GM19438 (cell line): ENCODE measurements around the gene TTC21A.

ENCODE experiments used
- ATAC-seq: cut with Tn5 transposase; IDR thresholded peaks from one replicate; pipeline ENCODE4 v1.9.1; 2021; ENCODE audit warnings: low read depth; ENCODE audit not compliant: unreplicated experiment

Gene TTC21A

DNA sequence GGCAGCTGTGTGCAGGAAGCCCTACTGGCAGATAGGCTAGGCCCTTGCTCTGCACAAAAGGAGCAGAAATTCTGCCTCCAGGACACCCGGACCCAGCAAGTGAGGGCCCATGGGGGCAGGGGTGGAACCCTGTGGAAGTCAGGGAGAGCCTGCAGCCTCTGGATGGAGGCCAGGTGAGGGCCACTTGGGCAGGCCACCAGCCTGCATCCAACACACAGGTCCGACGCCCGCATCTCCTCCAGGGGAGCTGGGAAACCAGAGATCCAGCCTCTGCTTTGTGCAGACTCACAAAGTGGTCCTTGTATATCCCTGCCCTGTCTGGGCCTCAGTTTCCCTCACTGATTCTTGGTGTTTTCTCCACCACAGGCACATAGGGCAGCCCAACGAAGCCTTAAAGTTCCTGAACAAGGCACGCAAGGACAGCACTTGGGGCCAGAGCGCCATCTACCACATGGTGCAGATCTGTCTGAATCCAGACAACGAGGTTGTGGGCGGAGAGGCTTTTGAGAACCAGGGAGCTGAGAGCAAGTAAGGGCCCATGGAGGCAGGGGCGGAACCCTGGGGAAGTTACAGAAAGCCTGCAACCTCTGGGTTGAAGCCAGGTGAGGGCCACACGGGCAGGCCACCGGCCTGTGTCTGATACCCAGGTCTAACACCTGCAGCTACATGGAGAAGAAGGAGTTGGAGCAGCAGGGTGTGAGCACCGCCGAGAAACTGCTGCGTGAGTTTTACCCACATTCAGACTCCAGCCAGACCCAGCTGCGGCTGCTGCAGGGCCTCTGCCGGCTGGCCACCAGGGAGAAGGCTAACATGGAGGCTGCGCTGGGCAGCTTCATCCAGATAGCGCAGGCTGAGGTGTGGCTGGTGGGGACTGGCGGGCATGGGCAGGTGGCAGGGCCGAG is 29.3 kb downstream of the TTC21A start:
- ATAC-seq, result no peak

DNA sequence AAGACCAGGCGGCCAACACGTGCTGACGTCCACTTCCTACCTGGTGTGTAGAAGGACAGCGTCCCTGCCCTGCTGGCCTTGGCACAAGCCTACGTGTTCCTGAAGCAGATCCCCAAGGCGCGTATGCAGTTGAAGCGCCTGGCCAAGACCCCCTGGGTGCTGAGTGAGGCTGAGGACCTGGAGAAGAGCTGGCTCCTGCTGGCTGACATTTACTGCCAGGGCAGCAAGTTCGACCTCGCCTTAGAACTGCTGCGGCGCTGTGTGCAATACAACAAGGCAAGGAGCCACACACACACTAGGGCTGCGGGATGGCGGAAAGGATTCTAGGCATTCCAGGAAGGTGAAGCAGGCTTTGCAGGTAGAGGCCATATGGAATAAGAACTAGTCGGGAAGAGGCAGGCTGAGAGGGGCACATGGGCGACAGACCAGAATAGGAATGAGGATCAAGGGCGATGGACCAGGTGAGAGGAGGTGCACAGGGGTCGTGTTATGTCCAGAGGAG is 30.0 kb downstream of the TTC21A start:
- no peak for ATAC-seq

DNA sequence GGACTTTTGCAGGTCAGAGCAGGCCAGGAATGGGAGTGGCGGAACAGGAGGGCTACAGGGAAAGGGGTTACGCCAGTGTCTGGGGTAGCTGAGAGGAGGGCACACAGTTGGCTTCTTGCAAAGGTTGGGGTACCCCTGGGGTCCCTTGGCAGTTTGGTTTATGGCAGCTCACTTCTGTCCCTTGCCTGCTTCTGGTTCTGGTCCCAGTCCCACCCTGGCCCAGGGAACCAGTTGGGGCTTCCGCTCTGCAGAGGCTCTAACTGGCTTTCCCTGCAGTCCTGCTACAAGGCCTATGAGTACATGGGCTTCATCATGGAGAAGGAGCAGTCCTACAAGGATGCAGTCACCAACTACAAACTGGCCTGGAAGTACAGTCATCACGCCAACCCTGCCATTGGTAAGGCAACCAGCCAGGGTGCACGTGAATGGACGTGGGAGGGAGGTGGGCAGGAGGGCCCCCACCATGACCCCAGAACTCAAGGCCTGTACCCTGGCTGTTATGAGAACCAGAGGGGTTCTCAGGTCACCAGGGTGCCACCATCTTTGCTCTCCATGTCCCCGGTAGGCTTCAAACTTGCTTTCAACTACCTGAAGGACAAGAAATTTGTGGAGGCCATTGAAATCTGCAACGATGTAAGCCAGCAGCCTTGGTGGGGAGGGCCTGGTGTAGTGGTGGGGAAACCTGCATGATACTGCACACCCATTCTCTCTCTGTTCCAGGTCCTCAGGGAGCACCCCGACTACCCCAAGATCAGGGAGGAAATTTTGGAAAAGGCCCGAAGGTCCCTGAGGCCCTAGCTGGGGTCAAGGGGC is 30.7 kb downstream of the TTC21A start:
- no peak for ATAC-seq

DNA sequence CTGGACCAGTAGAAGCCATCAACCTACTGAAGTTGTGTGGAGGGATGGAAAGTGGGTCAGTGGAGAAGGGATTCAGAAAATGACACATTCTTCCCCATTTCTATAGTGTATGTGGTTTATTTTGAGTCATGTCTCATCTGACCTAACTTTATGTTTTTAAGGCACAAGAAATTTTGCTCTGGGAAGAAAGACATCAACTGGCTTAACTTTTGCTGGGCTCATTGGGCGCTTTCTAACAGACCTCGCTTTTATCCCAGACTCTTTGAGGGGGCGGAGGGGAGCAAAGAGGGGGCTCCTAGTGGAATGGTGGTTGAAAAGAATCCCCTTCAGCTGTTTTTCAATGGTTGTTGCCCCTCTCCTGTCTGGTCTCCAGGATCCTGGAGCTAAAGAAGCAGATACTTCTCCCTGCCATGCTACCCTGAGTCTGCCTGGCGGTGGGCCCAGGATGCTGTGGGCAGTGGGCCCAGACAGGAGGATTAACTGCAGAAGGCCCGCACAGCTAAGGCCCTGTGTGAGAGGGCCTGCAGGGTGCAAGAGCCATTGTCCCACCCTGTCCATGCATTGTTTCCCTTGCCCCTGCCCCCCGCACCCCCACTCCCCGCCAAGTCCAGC is 31.4 kb downstream of the TTC21A start:
- ATAC-seq, result no peak

DNA sequence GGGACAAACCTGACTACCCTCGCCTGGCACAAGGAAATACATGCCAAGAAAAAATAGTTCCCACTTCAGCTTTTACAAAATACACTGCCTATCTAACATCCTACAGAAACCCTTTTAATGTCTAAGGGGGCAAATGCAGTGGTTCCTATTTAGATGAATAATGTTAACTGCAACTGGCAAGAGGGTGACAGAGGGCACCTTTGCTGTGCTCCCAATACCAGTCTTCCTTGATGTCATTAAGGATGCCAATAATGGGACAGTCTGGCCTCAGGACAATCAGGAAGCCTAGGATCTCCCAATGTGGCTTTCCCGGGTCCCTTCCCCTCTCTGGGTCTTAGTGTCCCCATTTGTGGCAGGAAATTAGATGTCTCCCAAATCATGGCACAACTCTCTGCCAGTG is 32.0 kb downstream of the TTC21A start:
- ATAC-seq, result no peak

DNA sequence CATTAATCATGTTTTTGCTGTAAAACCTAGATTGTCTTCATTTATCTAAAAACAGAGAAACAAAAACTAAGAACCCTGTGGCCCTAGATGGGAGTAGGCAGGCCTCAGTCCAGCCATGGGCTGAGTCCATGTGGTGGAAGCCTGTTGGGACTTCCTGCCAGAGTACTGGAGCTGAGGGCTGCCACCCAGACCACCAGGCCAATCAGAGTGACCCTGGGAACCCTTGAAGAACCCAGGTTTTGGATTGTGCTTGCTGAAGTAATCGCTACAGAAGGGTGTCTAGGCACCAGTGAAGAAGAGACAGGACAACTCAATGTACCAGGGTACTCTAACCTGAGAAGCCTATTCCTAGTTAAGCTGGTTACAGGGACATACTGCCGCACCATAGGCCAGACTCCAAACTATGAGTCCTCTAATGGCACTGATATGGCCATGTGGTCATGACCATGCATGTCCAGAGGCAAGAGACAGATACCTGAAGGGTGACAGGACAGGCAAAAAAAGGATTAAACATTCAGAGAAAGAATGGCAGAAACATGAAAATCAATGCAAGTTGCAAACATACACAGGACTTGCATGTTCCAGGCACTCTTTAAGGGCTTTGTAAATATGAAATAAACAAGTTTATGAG is 33.0 kb downstream of the TTC21A start:
- no peak for ATAC-seq

DNA sequence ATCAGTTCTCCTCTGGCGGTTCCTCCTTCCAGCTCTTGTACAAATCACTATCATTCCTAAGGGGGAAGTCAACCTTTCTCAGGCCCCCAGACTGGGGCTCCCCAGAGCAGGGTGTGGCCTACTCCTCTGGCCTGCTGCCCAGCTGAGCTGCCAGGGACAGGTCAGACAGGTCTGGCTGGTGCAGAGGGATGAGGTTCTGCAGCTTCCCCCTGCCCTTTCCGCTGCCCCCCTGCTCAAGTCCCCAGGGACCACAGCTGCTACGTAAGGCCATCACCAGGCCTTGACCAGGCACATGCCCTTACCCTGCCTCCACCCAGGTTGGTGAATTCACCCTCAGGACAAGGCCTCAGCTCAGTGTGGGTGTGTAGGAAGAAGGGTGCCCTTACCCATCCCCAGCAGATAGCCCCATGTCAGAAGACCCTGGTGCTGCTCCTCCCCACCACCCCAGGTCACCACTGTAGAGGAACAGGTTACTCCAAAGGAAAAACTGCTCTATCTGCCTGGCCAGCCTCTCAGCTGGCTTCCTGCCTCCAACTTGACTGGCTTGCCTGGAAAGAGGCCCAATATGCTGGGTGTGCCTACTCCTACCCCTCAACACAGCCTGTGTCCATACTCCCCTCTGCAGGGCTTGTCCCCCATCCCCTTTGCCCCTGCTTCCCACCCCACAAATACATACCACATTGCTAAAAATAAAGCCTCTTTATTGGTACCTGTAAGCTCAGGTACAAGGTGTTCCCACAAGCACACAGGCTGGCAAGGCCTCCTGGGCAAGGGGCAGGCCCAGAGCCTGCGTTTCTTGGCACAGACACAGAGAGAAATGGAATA is 33.9 kb downstream of the TTC21A start:
- ATAC-seq, result no peak

DNA sequence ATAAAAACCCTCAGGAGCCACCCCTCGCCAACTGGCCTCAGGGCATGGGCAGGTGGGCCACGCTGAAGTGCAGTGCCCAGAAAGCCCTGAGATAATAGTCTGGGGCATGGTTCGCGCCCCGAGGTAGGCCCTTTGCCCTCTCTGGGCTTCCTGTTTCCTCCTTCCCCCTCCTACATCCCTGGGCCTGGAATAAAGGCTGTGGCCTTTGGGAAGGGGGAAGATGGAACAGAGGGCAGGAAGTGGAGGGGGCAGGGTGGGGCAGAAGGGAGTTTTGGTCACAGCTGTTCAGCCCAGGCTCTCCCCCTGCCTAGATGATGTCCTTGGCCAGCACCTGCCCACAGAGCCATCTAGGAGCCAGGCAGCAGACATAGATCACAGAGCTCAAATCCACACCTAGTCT is 34.6 kb downstream of the TTC21A start:
- no peak for ATAC-seq

DNA sequence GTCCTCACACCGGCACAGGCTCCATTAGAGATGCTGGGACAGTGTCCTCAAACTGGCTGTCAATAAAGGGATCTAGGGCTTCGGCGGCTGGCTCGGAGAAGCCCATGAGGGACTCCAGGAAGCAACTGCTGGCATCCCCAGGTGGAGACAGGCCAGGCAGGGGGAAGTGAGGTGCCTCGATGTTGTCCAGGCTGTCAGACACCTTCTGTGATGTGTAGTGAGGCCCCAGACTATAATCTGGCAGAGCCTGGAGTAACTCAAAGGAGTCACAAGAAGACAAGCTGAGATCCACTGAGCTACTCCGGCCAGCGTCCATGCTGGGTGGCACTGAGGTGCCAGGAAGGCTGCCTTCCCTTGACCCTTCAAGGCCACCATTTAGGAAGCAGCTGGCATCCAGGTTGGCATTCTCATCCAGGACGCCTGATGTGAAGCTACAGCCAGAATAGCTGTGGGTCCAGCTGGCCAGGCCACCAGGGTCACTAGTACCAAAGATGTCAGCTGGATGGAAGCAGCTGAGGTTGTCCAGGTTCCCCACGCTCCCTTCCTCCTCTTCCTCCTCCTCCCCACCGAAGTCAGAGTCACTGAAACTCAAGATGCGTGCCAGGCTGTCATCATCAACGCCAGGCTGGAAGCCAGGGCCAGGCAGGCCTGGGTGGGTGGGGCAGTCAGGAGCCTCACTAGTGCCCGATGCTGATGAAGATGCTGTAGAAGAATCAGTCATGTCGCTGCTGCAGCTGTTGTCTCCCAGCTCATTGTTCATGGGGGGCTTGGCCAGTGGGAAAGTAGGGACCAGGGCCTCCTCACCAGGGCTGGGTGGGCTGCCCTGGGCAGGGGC is 35.8 kb downstream of the TTC21A start:
- ATAC-seq, result no peak

DNA sequence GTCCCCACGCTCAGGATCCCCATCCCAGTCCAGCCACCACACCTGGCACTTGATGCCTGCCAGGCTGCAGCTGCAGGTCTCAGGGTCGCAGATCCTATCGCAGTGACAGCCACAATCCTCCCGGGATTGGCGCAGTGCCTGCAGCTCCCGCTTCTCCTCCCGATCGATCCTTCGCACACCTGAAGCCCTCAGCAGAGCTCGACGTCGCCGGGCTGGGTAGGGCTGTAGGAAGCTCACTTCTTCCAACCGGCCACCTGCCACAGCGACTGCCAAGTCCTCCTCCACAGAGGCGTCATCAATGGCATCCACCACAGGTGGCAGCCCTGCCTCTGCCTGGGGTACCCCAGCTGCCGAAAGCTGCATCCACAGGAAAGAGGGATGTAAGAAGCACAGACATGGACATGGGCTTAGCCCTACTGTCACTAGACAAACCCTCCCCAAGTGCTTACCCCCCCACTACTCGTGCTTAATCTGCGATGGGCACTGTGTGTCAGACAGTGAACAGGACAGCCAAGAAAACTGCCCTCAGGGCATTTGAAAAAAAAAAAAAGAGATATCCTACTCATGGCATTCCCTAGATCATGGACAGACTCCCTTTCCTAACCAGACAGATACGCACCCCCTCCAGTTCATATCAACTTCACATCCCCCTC is 36.7 kb downstream of the TTC21A start:
- ATAC-seq, result no peak

DNA sequence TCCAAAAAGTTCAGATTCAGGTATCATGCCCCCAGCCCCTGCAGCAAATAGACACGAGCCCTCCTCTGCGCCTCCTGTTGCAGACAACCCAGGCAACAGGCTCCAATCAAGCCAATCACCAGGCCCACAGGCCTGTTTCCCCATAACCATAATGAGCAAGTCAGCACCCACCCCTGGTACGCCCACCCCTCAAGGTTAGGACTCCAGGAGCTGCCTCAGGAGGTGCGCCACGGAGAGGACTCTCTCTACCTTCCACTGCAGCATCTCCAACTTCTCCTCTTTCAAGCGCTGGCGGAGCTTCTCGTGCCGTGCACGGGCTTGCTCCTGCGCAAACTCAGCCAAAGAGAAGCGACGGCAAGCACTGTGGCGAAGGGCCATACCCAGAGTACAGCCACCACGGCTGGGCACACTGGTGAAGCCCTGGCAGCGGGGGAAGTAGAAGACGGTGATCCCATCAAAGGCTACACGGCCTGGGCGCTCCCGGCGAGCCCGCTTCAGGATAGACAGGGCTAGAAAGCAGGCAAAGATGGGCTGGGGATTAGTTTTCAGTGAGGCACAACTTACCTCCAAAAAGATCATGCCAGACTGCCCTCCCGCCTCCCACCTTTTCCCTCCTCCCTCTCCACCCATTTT is 37.4 kb downstream of the TTC21A start:
- ATAC-seq, result no peak

DNA sequence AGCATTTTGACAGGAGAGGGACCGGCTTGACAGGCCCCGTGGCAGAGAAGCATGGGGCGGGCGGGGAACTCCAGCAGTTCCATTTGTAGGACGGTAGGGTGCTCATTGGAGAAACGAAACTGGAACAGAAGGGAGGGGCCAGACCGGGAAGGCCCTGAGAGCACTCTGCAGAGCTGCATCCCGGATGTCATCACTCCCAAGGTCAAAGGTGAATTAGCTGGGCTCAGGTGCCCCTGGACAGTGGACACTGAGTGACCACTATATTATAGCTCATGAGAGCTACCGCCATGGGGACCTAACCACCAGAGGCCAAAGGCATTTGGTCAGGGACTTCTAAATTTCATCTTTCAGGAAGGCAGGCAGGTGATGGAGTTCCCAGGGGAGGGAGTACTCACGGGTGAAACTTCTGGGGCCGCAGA is 38.6 kb downstream of the TTC21A start:
- no peak for ATAC-seq

DNA sequence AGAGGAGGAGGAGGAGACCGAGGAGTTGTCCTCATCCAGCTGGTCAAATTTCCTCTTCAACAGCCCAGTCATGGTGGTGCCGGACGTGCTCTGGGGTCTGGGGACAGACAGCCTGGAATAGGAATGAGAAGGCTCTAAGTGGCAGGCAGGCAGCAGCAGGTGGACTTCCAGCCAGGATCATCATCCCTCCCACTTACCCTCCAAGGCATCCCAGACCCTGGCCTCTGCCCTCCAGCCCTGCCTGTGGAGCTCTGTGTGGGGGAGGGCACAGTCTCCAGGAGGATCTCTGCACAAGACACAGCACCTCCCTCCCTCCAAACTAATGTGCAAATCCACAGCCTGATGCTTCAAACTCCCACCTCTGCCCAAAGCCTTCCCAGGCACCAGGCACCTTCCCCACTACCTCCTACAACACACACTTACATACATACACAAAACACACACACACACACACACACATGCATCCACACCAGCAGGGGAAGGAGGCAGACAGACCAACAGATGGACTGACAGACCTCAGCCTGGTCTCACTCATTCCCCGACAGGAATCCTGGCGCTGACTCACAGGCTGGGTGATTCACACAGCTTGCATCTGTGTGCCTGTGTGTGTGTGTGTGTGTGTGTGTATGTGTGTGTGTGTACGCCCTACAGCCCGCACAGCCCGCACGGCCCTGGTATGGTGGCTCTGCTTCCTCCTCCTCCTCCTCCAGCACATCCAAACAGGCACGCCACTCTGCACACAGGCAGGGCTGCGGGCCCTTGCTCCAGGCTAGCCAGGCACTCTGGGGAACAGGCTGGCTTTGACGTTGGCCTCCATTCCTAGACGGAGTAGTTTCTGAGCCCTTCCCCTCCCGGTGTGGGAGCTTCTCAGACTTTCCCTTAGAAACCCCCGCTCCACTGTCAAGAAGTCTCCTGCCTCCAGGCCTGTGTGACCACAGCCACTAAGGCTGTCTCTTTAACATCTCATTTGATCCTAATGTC is 39.4 kb downstream of the TTC21A start:
- no peak for ATAC-seq

DNA sequence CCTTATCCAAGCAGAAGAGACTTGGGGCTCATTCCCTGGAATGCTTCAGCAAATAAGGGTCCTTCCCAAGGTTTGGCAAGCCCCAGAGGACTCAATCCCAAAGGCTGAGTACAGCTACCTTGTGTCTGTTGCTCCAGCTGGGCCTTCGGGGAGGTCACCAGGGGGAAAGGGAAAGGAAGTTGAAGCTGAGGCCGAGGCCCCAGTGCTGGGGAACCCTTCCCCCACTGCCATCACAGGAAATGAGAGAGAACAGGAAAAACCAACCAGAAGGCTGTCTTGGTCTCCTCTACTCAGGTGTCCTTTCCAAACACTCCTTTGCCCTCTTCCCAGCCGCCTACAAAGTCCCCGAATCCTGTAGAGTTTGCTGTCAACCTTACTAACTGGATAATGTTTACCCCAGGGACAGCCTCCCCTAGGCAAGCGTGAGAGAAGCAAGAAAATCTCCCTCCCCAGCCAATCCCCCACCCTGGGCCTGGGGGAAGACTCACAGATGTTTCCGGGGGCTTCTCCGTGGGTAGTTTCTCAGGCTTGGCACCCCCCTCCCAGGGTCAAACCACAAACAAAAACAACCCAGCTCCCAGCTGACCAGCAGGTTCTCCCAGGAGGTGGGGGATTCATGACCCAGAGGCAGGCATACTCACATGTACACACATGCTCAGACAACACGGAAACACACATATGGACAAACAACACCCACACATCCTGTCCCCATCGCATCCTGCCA is 40.4 kb downstream of the TTC21A start:
- peak; percentile 32 for ATAC-seq

DNA sequence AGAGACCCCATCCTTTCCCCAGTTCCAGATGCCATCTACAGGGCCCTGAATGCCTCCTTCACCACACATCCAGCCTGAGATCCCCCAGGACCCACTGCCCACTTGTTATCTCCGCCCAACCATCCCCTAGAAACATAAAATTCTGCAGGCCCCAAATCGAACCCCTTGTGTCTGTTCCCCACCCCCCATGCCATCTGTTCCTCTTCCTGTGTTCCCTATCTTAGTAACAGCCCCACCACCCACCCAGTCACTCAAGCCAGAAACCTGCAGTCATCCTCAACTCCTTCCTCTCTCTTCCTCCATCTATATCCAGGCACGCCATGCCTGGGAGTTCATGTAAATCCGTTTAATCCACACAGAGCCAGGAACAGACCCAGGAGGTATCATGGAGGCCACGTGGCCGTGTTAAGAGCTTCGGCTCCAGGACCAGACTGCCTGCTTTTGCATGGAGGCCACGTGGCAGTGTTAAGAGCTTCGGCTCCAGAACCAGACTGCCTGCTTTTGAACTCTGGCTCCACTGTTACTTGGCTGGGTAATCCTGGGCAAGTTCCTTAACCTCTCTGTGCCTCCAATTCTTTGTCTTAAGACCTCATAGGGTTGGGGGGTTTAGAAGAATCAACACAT is 41.1 kb downstream of the TTC21A start:
- ATAC-seq, result no peak

DNA sequence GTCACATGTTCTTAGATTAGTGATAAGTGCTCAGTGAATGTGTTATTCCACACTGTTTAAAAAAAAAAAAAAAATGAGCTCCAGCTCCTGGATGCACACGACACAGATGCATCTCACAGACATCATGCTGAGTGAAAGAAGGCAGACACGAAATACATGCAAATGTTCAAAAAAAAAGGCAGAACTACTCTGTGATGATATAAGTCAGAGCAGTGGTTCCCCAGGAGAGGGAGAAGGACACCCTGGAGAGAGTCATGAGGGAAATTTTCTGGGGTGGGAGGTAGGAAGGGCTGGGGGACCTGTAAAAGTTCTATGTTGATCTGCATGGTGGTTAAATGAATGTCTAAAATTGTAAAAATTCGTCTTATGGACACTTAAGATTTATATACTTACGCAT is 41.6 kb downstream of the TTC21A start:
- ATAC-seq, result no peak
